ENCODE results near the gene ANKS4B. TPM values are rescaled to one million over a fixed set of nuclear protein-coding genes. Genes with fewer than 3 reads are reported as not detected.

ANKS4B gene
- total RNA-seq, 1 experiment from 2014 or later: 0.09 TPM

DNA sequence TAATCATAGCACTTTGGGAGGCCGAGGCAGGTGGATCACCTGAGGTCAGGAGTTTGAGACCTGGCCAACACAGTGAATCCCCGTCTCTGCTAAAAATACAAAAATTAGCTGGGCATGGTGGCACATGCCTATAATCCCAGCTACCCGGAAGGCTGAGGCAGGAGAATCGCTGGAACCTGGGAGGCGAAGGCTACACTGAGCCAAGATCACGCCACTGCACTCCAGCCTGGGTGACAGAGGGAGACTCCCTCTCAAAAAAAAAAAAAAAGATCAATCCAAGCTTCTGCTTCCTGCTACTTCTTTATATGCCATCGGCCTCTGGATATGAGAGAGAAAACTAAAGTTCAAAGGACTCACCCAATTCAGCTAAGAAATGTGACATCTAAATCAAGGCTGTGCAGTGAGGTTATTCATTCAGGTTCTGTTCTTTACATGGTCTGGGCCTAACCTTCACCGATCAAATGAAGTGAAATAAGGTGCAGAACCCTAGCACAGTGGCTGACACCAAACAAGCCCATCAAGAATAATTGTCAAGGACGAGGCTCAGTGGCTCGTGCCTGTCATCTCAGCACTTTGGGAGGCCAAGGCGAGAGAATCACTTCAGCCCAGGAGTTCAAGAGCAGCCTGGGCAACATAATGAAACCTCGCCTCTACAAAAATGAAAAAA is 47.7 kb upstream of the ANKS4B start:
- H3K27ac ChIP-seq (ENCODE audit: insufficient read length, low read depth, low read length): no peak overlapping the region

More for the DNA sequence above, 47.7 kb upstream of the ANKS4B start:
- Histone ChIP-seq H2BK120ac (ENCODE audit: low read depth, low read length, poor library complexity, severe bottlenecking) (no peak overlapping the region), H3K23ac (ENCODE audit: insufficient read length, low read depth, low read length) (no peak overlapping the region), H3K4me1 (ENCODE audit: insufficient read depth, low read length) (no peaks in the 10 kb centered on the region), H3T11ph (ENCODE audit: low read length) (no peak overlapping the region), H4K20me1 (ENCODE audit: control insufficient read depth, insufficient read depth, insufficient read length) (no peaks in the 10 kb centered on the region), H3K79me1 (ENCODE audit: insufficient read depth, low read depth, low read length, poor library complexity, severe bottlenecking) (no peaks in the 10 kb centered on the region), H2BK20ac (ENCODE audit: low read depth, low read length, poor library complexity, severe bottlenecking) (no peak overlapping the region), H3K9ac (ENCODE audit: extremely low read depth, insufficient read length, low read length) (no peak overlapping the region), H3K56ac (ENCODE audit: insufficient read length, low read depth, low read length) (no peak overlapping the region), H3K27me3 (ENCODE audit: insufficient read depth, low read length) (no peaks in the 10 kb centered on the region; the same call in 1 of the 2 replicates), H4K91ac (ENCODE audit: insufficient read length, low read depth, low read length) (no peak overlapping the region), H3K79me2 (ENCODE audit: insufficient read depth, low read length) (peaks cover under 1% of the 10 kb centered on the region; the same call in 1 of the 2 replicates), H3K23me2 (ENCODE audit: insufficient read length, low read depth, low read length, poor library complexity, severe bottlenecking) (no peaks in the 10 kb centered on the region), H3K18ac (ENCODE audit: insufficient read length, low read depth, low read length) (no peak overlapping the region), H4K8ac (replicated peaks; ENCODE audit: insufficient read length, low read depth, low read length) (no peak overlapping the region), H3K4ac (ENCODE audit: low read depth, low read length) (no peak overlapping the region), H2BK12ac (ENCODE audit: insufficient read length, low read depth, low read length) (no peak overlapping the region), H2BK5ac (ENCODE audit: insufficient read length, low read length) (no peak overlapping the region), H3K14ac (ENCODE audit: insufficient read depth, low read length) (no peak overlapping the region), H3K9me3 (ENCODE audit: control insufficient read depth, low read depth, low read length) (peaks cover 10% of the 10 kb centered on the region), H3K4me2 (ENCODE audit: insufficient read depth, insufficient read length, low read length) (no peak overlapping the region), H2BK15ac (ENCODE audit: low read depth, low read length) (no peak overlapping the region), H2AK5ac (ENCODE audit: insufficient read length, low read length) (no peak overlapping the region), H4K5ac (ENCODE audit: insufficient read length, low read depth, low read length) (no peak overlapping the region), H2AFZ (ENCODE audit: low read length) (no peak overlapping the region)
- Mint-ChIP-seq H3K4me3 (no peak overlapping the region), H3K9me3 (peaks cover 22 to 33% of the 10 kb centered on the region in 2 experiments), H3K27me3 (ENCODE audit: low read depth) (peaks cover 7% of the 10 kb centered on the region), H3K4me1 (peaks cover 5 to 14% of the 10 kb centered on the region in 2 experiments; a peak in 3 of 4 replicates), H3K36me3 (ENCODE audit: insufficient read depth in 1 of 3, low read depth in 3 of 3) (peaks cover 27 to 36% (median 28%) of the 10 kb centered on the region in 3 experiments), H3K27ac (no peak overlapping the region; a peak in 1 of 7 replicates)
- no CpG with 5 or more reads among the region's 12 CpGs for WGBS (ENCODE audit: extremely low coverage, insufficient read length, low lambda C conversion rate)
- TF ChIP-seq, protein P1, sequence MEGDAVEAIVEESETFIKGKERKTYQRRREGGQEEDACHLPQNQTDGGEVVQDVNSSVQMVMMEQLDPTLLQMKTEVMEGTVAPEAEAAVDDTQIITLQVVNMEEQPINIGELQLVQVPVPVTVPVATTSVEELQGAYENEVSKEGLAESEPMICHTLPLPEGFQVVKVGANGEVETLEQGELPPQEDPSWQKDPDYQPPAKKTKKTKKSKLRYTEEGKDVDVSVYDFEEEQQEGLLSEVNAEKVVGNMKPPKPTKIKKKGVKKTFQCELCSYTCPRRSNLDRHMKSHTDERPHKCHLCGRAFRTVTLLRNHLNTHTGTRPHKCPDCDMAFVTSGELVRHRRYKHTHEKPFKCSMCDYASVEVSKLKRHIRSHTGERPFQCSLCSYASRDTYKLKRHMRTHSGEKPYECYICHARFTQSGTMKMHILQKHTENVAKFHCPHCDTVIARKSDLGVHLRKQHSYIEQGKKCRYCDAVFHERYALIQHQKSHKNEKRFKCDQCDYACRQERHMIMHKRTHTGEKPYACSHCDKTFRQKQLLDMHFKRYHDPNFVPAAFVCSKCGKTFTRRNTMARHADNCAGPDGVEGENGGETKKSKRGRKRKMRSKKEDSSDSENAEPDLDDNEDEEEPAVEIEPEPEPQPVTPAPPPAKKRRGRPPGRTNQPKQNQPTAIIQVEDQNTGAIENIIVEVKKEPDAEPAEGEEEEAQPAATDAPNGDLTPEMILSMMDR (conservative IDR thresholded peaks at IDR 0.05): no peak
- no peak for DNase-seq
